GM23338 (cell line): Measurements from ENCODE around the gene GART. TPM values are rescaled to one million over a fixed set of nuclear protein-coding genes. Genes with fewer than 3 reads are reported as not detected.

Source experiments
- ATAC-seq: fragments of 200-7000 bp; cut with Tn5 transposase; 3 replicates; pipeline ENCODE4 v1.9.1; 2020
- DNase-seq: peaks from one replicate; pipeline ENCODE4 v3.0.0-alpha.2; 2015; ENCODE audit warnings: low spot score
- H2AFZ ChIP-seq: fragments of 200-600 bp; sonication (generic); 2 replicates; pipeline ENCODE4 v1.8.0; 2016; ENCODE audit warnings: antibody characterized with exemption, mild to moderate bottlenecking, moderate library complexity
- H3F3A ChIP-seq: fragments of 200-600 bp; sonication (generic); replicated peaks from 2 replicates; pipeline ENCODE4 v1.8.0; 2017; ENCODE audit warnings: antibody characterized with exemption, mixed run types, low read depth
- H3K27ac ChIP-seq: fragments of 200-600 bp; sonication (generic); 2 replicates; pipeline ENCODE4 v1.6.1; 2016; ENCODE audit warnings: low read depth
- H3K27me3 ChIP-seq: fragments of 200-600 bp; sonication (generic); 2 replicates; pipeline ENCODE4 v1.8.0; 2016; ENCODE audit warnings: mild to moderate bottlenecking, mixed run types, moderate library complexity; ENCODE audit not compliant: insufficient read depth
- H3K36me3 ChIP-seq: fragments of 200-600 bp; sonication (generic); 2 replicates; pipeline ENCODE4 v1.8.0; 2016; ENCODE audit warnings: mild to moderate bottlenecking; ENCODE audit not compliant: insufficient read depth
- H3K4me1 ChIP-seq: fragments of 200-600 bp; sonication (generic); 2 replicates; pipeline ENCODE4 v1.8.0; 2016; ENCODE audit warnings: mild to moderate bottlenecking, moderate library complexity; ENCODE audit not compliant: insufficient read depth
- H3K4me2 ChIP-seq: fragments of 200-600 bp; sonication (generic); 2 replicates; pipeline ENCODE4 v1.7.1; 2017; ENCODE audit warnings: mixed run types
- H3K4me3 ChIP-seq: fragments of 200-600 bp; sonication (generic); 2 replicates; pipeline ENCODE4 v1.6.1; 2016; ENCODE audit warnings: mixed run types
- H3K79me2 ChIP-seq: fragments of 200-600 bp; sonication (generic); replicated peaks from 2 replicates; pipeline ENCODE4 v1.8.0; 2017; ENCODE audit warnings: mild to moderate bottlenecking; ENCODE audit not compliant: insufficient read depth
- H3K9me2 ChIP-seq: fragments of 200-600 bp; sonication (generic); 2 replicates; pipeline ENCODE4 v1.8.0; 2017; ENCODE audit not compliant: insufficient read depth
- H4K20me1 ChIP-seq: fragments of 200-600 bp; sonication (generic); replicated peaks from 2 replicates; pipeline ENCODE4 v1.8.0; 2017; ENCODE audit warnings: mild to moderate bottlenecking; ENCODE audit not compliant: insufficient read depth
- H3K27ac Mint-ChIP-seq: 2 replicates; pipeline ENCODE4 v1.8.0; 2020; ENCODE audit warnings: inconsistent platforms, mild to moderate bottlenecking, moderate library complexity, mixed read lengths
- H3K27me3 Mint-ChIP-seq: 3 replicates; pipeline ENCODE4 v1.8.0; 2022; ENCODE audit warnings: low read depth, mild to moderate bottlenecking, moderate library complexity, mixed read lengths, inconsistent platforms; ENCODE audit not compliant: insufficient read depth, poor library complexity
- H3K36me3 Mint-ChIP-seq: 3 replicates; pipeline ENCODE4 v1.8.0; 2021; ENCODE audit warnings: low read depth, mild to moderate bottlenecking, inconsistent platforms, moderate library complexity, mixed read lengths
- H3K4me1 Mint-ChIP-seq: 3 replicates; pipeline ENCODE4 v1.8.0; 2020; ENCODE audit warnings: mild to moderate bottlenecking, inconsistent platforms, mixed read lengths
- H3K4me3 Mint-ChIP-seq: 3 replicates; pipeline ENCODE4 v1.8.0; 2021; ENCODE audit warnings: moderate library complexity, mild to moderate bottlenecking, inconsistent platforms, mixed read lengths
- H3K9me3 Mint-ChIP-seq: 3 replicates; pipeline ENCODE4 v1.8.0; 2020; ENCODE audit warnings: moderate library complexity, mild to moderate bottlenecking, inconsistent platforms, mixed read lengths
- CREB1 ChIP-seq: fragments of 250-450 bp; sonication (Bioruptor Pico); IDR thresholded peaks from 2 replicates; pipeline ENCODE4 v1.5.0; 2020; ENCODE audit warnings: low read depth, mild to moderate bottlenecking, moderate library complexity
- EZH2 ChIP-seq: fragments of 200-600 bp; sonication (generic); IDR thresholded peaks from one replicate; pipeline ENCODE4 v1.8.0; 2017; ENCODE audit warnings: antibody characterized with exemption, mild to moderate bottlenecking, low read depth; ENCODE audit not compliant: unreplicated experiment
- EZH2phosphoT487 ChIP-seq: fragments of 200-600 bp; sonication (generic); IDR thresholded peaks from one replicate; pipeline ENCODE4 v1.8.1; 2018; ENCODE audit warnings: antibody characterized with exemption; ENCODE audit not compliant: unreplicated experiment
- JUNB ChIP-seq: IDR thresholded peaks from one replicate; pipeline ENCODE4 v1.6.1; 2016; ENCODE audit warnings: antibody characterized with exemption; ENCODE audit not compliant: unreplicated experiment
- NANOG ChIP-seq: IDR thresholded peaks from 2 replicates; pipeline ENCODE4 v1.6.1; 2016; ENCODE audit warnings: antibody characterized with exemption, borderline replicate concordance
- POLR2AphosphoS5 ChIP-seq: IDR thresholded peaks from 2 replicates; pipeline ENCODE4 v1.6.1; 2016; ENCODE audit warnings: antibody characterized with exemption, low read depth
- STAT1 ChIP-seq: IDR thresholded peaks from one replicate; pipeline ENCODE4 v1.6.1; 2016; ENCODE audit warnings: antibody characterized with exemption; ENCODE audit not compliant: unreplicated experiment
- ZNF114 ChIP-seq: fragments of 250-450 bp; sonication (Bioruptor Pico); IDR thresholded peaks from 2 replicates; pipeline ENCODE4 v1.5.0; 2020; ENCODE audit warnings: mild to moderate bottlenecking, moderate library complexity
- ZNF331 ChIP-seq: fragments of 250-450 bp; sonication (Bioruptor Pico); IDR thresholded peaks from 2 replicates; pipeline ENCODE4 v1.5.0; 2020; ENCODE audit warnings: low read depth, mild to moderate bottlenecking, moderate library complexity
- polyA plus RNA-seq: library from polyadenylated mRNA; unstranded; fragments of >200 nt; fragmentation: Nextera tagmentation; extraction: Ambion mirVana; gene quantifications from 2 replicates; pipeline ENCODE4 v1.2.1, GENCODE V29; 2016
- total RNA-seq: library from RNA; depleted of rRNA; stranded (reverse); fragments of >200 nt; shearing (Covaris generic); gene quantifications from 2 replicates; pipeline ENCODE4 v1.2.3, GENCODE V29; 2014
- TF ChIP-seq, protein P1 (sequence below): IDR thresholded peaks from 2 replicates; pipeline ENCODE4 v1.6.1; 2016; ENCODE audit warnings: antibody characterized with exemption
- TF ChIP-seq, protein P2 (sequence below): IDR thresholded peaks from one replicate; pipeline ENCODE4 v1.6.1; 2018; ENCODE audit warnings: antibody characterized with exemption; ENCODE audit not compliant: unreplicated experiment
- TF ChIP-seq, protein P3 (sequence below): fragments of 250-450 bp; sonication (Bioruptor Pico); IDR thresholded peaks from 2 replicates; pipeline ENCODE4 v1.5.0; 2020; ENCODE audit warnings: mild to moderate bottlenecking, moderate library complexity
- TF ChIP-seq, protein P4 (sequence below), 2 experiments: fragments of 200-600 bp in 1 of 2; sonication (generic) in 1 of 2; conservative IDR thresholded peaks; 2 replicates each; pipeline versions ENCODE4 v1.5.1 to v1.6.1; 2016 to 2017; ENCODE audit warnings: antibody characterized with exemption in 2 of 2, low read depth in 2 of 2, mild to moderate bottlenecking in 2 of 2, moderate library complexity in 1 of 2

GART gene
- total and polyA plus RNA-seq, 2 experiments from 2014 or later: 87.6 to 224 TPM

DNA sequence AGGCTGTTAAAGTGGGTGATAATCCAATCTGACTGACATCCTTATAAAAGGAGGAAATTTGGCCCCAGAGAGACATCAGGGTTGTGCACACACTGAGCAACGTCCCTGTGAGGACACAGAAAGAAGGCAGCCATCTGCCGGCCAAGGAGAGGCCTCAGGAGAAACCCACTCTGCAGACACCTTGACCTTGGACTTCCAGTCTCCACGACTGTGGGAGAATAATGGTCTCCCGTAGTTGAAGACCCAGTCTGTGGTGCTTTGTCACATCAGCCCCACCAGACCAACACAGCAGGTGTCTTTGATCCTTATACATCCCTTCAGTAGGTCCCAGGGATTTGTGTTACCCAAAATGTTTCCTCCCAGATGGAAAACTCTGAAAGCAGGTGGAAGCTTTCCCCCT, 46.2 kb downstream of the GART start:
- H2AFZ ChIP-seq: peak overlapping the region; percentile 86

More for the DNA sequence above, 46.2 kb downstream of the GART start:
- H3K27me3 ChIP-seq: no peaks in the 10 kb centered on the region
- no peaks in the 10 kb centered on the region for H3K36me3 ChIP-seq
- H3K4me2 ChIP-seq: no peak overlapping the region
- H3F3A ChIP-seq: peaks cover 8% of the 10 kb centered on the region; the same call in 1 of the 2 replicates
- H3K4me1 ChIP-seq: peaks cover 3% of the 10 kb centered on the region
- H3K9me2 ChIP-seq: no peaks in the 10 kb centered on the region
- ATAC-seq: no peak
- no peak for TF ChIP-seq EZH2phosphoT487
- TF ChIP-seq, protein P1, sequence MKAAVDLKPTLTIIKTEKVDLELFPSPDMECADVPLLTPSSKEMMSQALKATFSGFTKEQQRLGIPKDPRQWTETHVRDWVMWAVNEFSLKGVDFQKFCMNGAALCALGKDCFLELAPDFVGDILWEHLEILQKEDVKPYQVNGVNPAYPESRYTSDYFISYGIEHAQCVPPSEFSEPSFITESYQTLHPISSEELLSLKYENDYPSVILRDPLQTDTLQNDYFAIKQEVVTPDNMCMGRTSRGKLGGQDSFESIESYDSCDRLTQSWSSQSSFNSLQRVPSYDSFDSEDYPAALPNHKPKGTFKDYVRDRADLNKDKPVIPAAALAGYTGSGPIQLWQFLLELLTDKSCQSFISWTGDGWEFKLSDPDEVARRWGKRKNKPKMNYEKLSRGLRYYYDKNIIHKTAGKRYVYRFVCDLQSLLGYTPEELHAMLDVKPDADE: no peak
- TF ChIP-seq CREB1 (CRISPR knock-in tag): no peak
- TF ChIP-seq STAT1: no peak
- no peak for TF ChIP-seq POLR2AphosphoS5
- TF ChIP-seq, protein P2, sequence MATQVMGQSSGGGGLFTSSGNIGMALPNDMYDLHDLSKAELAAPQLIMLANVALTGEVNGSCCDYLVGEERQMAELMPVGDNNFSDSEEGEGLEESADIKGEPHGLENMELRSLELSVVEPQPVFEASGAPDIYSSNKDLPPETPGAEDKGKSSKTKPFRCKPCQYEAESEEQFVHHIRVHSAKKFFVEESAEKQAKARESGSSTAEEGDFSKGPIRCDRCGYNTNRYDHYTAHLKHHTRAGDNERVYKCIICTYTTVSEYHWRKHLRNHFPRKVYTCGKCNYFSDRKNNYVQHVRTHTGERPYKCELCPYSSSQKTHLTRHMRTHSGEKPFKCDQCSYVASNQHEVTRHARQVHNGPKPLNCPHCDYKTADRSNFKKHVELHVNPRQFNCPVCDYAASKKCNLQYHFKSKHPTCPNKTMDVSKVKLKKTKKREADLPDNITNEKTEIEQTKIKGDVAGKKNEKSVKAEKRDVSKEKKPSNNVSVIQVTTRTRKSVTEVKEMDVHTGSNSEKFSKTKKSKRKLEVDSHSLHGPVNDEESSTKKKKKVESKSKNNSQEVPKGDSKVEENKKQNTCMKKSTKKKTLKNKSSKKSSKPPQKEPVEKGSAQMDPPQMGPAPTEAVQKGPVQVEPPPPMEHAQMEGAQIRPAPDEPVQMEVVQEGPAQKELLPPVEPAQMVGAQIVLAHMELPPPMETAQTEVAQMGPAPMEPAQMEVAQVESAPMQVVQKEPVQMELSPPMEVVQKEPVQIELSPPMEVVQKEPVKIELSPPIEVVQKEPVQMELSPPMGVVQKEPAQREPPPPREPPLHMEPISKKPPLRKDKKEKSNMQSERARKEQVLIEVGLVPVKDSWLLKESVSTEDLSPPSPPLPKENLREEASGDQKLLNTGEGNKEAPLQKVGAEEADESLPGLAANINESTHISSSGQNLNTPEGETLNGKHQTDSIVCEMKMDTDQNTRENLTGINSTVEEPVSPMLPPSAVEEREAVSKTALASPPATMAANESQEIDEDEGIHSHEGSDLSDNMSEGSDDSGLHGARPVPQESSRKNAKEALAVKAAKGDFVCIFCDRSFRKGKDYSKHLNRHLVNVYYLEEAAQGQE: no peak
- TF ChIP-seq, protein P3, sequence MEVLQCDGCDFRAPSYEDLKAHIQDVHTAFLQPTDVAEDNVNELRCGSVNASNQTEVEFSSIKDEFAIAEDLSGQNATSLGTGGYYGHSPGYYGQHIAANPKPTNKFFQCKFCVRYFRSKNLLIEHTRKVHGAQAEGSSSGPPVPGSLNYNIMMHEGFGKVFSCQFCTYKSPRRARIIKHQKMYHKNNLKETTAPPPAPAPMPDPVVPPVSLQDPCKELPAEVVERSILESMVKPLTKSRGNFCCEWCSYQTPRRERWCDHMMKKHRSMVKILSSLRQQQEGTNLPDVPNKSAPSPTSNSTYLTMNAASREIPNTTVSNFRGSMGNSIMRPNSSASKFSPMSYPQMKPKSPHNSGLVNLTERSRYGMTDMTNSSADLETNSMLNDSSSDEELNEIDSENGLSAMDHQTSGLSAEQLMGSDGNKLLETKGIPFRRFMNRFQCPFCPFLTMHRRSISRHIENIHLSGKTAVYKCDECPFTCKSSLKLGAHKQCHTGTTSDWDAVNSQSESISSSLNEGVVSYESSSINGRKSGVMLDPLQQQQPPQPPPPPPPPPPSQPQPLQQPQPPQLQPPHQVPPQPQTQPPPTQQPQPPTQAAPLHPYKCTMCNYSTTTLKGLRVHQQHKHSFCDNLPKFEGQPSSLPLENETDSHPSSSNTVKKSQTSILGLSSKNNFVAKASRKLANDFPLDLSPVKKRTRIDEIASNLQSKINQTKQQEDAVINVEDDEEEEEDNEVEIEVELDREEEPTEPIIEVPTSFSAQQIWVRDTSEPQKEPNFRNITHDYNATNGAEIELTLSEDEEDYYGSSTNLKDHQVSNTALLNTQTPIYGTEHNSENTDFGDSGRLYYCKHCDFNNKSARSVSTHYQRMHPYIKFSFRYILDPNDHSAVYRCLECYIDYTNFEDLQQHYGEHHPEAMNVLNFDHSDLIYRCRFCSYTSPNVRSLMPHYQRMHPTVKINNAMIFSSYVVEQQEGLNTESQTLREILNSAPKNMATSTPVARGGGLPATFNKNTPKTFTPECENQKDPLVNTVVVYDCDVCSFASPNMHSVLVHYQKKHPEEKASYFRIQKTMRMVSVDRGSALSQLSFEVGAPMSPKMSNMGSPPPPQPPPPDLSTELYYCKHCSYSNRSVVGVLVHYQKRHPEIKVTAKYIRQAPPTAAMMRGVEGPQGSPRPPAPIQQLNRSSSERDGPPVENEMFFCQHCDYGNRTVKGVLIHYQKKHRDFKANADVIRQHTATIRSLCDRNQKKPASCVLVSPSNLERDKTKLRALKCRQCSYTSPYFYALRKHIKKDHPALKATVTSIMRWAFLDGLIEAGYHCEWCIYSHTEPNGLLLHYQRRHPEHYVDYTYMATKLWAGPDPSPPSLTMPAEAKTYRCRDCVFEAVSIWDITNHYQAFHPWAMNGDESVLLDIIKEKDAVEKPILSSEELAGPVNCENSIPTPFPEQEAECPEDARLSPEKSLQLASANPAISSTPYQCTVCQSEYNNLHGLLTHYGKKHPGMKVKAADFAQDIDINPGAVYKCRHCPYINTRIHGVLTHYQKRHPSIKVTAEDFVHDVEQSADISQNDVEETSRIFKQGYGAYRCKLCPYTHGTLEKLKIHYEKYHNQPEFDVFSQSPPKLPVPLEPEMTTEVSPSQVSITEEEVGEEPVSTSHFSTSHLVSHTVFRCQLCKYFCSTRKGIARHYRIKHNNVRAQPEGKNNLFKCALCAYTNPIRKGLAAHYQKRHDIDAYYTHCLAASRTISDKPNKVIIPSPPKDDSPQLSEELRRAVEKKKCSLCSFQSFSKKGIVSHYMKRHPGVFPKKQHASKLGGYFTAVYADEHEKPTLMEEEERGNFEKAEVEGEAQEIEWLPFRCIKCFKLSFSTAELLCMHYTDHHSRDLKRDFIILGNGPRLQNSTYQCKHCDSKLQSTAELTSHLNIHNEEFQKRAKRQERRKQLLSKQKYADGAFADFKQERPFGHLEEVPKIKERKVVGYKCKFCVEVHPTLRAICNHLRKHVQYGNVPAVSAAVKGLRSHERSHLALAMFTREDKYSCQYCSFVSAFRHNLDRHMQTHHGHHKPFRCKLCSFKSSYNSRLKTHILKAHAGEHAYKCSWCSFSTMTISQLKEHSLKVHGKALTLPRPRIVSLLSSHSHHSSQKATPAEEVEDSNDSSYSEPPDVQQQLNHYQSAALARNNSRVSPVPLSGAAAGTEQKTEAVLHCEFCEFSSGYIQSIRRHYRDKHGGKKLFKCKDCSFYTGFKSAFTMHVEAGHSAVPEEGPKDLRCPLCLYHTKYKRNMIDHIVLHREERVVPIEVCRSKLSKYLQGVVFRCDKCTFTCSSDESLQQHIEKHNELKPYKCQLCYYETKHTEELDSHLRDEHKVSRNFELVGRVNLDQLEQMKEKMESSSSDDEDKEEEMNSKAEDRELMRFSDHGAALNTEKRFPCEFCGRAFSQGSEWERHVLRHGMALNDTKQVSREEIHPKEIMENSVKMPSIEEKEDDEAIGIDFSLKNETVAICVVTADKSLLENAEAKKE: no peak
- no peak for TF ChIP-seq ZNF331 (CRISPR knock-in tag)
- TF ChIP-seq, protein P4, sequence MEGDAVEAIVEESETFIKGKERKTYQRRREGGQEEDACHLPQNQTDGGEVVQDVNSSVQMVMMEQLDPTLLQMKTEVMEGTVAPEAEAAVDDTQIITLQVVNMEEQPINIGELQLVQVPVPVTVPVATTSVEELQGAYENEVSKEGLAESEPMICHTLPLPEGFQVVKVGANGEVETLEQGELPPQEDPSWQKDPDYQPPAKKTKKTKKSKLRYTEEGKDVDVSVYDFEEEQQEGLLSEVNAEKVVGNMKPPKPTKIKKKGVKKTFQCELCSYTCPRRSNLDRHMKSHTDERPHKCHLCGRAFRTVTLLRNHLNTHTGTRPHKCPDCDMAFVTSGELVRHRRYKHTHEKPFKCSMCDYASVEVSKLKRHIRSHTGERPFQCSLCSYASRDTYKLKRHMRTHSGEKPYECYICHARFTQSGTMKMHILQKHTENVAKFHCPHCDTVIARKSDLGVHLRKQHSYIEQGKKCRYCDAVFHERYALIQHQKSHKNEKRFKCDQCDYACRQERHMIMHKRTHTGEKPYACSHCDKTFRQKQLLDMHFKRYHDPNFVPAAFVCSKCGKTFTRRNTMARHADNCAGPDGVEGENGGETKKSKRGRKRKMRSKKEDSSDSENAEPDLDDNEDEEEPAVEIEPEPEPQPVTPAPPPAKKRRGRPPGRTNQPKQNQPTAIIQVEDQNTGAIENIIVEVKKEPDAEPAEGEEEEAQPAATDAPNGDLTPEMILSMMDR (conservative IDR thresholded peaks at IDR 0.05; ENCODE audit: low read depth in 2 of 2): no peak
- no peak for TF ChIP-seq JUNB
- no peak for TF ChIP-seq NANOG
- TF ChIP-seq ZNF114 (CRISPR knock-in tag): no peak
- TF ChIP-seq EZH2: no peak
- no peak overlapping the region for H3K27ac ChIP-seq
- Mint-ChIP-seq H3K27ac (no peak overlapping the region), H3K4me1 (peaks cover 17% of the 10 kb centered on the region), H3K27me3 (peaks cover 14% of the 10 kb centered on the region), H3K36me3 (no peaks in the 10 kb centered on the region), H3K4me3 (no peak overlapping the region), H3K9me3 (no peaks in the 10 kb centered on the region)
- peaks cover 2% of the 10 kb centered on the region; the same call in 1 of the 2 replicates for H3K79me2 ChIP-seq
- no peaks in the 10 kb centered on the region for H4K20me1 ChIP-seq
- H3K4me3 ChIP-seq: no peak overlapping the region
- no peak for DNase-seq
